ENCODE data around the gene ANKRD35.
"Not testable (repeated sequence)": the region's sequence is repeated elsewhere in the genome, so short reads cannot be mapped to it uniquely, and the experiment has no call there.

ANKRD35 gene, protein sequence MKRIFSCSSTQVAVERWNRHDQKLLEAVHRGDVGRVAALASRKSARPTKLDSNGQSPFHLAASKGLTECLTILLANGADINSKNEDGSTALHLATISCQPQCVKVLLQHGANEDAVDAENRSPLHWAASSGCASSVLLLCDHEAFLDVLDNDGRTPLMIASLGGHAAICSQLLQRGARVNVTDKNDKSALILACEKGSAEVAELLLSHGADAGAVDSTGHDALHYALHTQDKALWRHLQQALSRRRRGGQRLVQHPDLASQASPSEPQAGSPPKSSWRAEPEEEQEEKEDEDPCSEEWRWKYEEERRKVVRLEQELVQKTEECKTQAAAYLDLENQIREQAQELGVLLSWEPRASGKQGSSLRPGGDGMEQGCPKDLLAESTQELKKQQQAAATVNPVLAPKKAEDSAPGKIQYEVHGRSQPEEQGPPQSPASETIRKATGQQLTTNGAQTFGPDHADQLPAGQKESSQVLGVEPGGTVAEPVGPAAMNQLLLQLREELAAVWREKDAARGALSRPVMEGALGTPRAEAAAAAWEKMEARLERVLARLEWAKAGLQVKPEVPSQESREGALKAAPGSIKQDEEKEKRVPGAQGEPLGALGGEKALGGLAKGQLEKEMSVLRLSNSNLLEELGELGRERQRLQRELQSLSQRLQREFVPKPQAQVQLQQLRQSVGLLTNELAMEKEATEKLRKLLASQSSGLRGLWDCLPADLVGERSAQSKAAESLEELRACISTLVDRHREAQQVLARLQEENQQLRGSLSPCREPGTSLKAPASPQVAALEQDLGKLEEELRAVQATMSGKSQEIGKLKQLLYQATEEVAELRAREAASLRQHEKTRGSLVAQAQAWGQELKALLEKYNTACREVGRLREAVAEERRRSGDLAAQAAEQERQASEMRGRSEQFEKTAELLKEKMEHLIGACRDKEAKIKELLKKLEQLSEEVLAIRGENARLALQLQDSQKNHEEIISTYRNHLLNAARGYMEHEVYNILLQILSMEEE

DNA sequence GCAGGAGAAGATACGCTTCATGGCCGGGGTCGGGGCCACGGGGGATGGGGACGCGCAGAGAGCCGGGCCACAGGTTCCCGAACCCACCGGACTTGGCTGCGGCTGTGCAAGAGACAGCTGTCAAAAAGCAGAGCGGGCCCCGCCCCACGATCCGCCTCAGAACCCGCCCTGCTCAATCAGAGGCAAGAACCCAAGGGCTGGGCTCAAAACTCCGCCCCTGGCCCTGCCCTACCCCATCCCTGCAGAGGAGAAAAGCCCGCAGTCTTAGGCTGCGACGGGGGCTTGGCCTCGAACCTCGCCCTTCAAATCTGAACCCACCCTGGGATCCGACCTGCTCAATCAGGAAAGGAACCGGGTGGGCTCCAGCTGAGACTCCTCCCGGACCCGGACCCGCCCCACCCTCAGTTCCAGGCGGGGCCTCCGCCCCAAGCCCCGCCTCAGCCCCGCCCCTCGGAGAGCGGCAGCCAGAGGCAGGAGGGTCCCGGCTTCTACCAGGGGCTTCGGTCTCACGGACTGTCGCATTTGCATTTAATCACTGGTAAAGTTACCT is at the start of gene ANKRD35:
TSS of gene ANKRD35 (minus strand) at position 129 of the 550 bp plus-strand sequence. CDS start at position 21, 108 bp downstream.
- DNase-seq, result peak; percentile 74

DNA sequence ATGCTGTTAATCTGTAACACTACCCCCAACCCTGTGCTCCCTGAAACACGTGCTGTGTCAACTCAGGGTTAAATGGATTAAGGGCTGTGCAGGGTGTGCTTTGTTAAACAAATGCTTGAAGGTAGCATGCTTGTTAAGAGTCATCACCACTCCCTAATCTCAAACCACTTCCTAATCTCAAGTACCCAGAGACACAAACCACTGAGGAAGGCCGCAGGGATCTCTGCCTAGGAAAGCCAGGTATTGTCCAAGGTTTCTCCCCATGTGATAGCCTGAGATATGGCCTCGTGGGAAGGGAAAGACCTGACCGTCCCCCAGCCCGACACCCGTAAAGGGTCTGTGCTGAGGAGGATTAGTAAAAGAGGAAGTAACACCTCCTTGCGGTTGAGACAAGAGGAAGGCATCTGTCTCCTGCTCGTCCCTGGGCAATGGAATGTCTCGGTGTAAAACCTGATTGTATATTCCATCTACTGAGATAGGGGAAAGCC is 46.9 kb upstream of the ANKRD35 start:
- not testable (repeated sequence) for DNase-seq

DNA sequence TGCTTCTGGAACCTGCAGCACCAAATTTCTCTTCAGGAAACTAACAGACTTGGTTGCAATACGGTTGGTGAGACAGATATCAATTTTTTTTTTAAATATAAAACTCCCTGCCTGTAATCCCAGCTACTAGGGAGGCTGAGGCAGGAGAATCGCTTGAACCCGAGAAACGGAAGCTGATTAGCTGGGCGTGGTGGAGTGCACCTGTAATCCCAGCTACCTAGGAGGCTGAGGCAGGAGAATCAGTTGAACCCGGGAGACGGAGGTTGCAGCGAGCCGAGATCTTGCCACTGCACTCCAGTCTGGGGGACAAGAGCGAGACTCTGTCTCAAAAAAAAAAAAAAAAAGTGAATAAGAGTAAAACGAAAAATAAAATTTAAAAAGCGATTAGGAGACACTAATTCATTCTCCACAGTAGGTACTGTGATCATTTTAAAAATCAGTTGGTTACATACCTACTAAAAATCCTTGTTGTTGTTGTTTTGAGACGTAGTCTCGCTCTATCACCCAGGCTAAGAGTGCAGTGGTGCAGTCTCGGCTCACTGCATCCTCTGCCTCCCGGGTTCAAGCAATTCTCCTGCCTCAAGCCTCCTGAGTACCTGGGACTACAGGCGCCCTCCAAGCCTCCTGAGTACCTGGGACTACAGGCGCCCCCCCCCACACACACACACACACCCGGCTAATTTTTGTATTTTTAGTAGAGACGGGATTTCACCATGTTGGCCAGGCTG is 42.4 kb upstream of the ANKRD35 start:
- no peak for DNase-seq

DNA sequence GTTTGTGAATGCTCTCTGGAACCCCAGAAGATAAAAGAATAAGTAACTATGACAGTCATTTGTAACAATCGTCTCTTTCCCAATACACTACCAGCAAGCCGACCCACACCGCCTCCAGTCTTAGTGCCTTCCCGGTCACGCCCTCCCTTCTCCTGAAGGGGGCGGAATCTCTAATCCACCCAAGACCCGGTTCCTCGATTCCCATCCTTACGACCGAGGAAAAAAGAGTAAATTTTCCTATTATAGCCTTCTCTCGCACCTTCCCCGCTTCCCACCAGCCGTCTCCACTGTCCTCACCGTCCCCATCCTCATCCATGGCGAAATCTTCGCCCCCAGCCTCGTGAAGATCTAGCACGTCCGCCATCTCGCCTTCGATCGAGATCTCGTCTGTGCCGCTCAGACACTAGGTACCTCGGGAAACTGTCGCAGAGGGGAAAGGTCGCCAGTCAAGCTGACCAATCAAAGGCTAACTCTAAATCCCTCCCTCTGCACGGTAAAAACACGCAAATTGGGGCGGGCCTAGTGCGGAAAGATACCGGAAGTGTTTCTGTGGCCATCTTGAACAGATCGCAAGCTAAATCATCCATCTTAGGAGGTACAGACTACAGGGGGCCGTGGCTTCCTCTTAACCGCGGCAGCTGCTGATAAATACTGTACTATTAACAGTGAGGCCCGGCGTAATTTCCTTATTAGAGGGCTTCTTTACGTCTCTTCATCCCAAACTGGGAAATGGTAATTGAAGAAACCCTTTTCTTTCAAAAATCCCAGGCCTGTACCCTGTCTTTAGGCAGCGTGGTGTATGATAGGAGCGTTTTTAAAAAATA is 41.6 kb upstream of the ANKRD35 start, which contains the start of gene RBM8A:
TSS of gene RBM8A (minus strand) at position 422 of the 824 bp plus-strand sequence. CDS start at position 364, 58 bp downstream.
- DNase-seq, result peak; percentile 90

DNA sequence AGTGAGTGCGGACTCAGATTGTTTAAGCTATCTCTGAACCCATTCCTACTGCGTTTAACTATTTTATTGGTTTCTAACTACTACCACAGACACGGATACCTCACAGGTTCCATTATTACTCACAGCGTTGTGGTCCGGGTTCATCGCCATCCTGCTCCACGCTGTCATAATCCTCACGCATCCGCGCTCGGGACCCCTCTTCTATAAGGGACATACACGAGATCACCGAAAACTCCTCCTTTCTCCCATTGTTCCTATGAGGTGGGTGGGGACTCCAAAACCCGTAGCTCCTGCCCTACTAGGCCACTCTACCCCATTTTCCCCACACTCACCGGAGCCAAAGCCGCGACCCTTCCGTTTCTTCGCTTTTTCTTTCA is 41.0 kb upstream of the ANKRD35 start:
- DNase-seq, result peak; percentile 20

DNA sequence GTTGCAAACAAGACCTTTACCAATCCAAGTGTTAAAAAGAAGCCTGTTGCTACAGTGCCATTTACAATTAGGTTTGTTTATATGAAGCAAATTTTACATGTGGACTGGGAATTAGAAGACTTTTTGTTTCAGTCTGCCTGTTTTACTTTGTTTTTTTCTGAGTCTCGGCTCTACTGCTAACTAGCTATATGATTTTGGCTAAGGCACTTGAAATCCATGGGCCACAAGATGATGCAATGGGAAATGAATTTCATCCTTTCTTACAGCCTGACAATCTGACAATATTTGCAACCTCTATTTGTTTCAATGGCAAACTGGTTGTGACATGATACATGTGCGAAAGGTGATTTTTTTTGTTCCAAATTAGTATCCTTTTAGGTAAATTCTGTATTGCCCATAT is 36.6 kb upstream of the ANKRD35 start:
- DNase-seq, result no peak

DNA sequence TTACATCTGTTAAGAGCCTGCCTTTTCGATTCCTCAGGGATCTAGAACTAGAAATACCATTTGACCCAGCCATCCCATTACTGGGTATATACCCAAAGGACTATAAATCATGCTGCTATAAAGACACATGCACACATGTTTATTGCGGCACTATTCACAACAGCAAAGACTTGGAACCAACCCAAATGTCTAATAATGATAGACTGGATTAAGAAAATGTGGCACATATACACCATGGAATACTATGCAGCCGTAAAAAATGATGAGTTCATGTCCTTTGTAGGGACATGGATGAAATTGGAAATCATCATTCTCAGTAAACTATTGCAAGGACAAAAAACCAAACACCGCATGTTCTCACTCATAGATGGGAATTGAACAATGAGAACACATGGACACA is 34.6 kb upstream of the ANKRD35 start:
- not testable (repeated sequence) for DNase-seq

DNA sequence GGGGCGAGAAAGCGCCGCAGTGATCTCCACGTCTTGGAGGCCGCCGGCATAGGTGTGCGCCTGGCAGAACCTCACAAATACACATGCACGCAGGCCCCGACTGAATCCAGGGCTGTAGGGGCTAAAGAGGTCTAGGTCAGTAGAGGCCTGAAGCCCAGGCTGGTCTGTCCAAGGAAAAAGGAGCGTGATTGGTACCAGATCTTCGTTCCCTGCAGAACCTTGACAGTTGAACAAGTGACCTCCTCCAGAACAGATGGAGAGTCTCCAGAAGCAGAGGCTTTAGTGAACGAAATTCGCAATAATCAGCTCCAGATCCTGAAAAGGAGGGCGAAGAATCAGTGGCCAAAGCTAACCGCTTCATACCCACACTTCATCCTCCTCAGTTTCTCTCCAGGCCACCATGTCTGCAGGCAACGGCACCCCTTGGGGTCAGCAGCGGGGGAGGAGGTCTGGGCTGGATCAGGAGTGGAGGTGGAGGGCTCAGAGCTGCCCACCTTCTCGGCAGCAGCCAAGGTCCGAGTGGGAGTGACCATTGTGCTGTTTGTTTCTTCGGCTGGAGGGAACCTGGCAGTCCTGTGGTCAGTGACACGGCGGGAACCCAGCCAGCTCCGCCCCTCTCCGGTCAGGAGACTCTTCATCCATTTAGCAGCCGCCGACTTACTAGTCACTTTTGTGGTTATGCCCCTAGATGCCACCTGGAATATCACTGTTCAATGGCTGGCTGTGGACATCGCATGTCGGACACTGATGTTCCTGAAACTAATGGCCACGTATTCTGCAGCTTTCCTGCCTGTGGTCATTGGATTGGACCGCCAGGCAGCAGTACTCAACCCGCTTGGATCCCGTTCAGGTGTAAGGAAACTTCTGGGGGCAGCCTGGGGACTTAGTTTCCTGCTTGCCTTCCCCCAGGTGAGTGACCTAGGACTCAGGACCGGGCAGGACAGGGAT is 33.6 kb upstream of the ANKRD35 start:
- no peak for DNase-seq

DNA sequence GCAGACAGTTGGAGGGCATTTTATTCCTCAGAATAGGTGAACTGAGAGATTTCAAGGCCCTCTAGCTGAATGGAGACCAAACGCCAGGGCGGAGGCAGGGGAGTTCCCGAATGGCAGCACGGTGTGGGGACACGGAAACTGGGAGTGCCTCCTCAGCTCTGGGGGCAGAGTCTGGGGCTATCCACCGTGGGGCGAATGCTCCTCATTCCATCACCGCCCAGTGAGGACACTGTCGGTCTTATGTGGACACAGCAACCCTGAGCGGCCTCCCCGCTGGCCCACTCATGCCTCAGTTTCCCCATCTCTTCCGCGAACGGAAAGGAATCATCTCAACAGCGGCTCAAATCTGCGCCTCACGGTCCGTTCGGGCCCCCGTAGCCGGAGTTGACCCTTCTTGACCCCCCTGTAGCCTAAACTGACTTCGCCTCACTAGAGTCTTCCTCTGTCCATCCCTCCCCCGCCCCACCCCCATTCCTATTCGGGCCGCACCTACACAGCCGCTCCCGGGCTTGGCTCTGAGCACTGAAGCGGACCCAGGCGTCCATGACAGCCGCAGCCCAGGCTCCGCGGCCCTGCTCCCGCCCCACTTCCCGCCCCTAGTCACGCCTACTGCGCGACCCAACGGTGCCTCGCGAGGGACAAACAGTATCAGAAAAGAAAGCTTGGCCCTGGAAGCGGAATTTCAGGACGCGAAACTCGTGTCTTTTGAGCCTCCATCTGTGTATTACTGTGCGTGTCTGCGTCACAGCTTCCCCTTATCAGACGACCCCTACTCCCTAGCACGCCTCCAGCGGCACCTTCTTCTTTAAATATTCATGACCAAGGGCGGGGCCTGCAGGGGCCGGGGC is 32.7 kb upstream of the ANKRD35 start, which contains the start of gene PEX11B:
TSS of gene PEX11B (minus strand) at position 574 of the 848 bp plus-strand sequence. CDS start at position 545, 29 bp downstream.
- DNase-seq, result peak; percentile 87

DNA sequence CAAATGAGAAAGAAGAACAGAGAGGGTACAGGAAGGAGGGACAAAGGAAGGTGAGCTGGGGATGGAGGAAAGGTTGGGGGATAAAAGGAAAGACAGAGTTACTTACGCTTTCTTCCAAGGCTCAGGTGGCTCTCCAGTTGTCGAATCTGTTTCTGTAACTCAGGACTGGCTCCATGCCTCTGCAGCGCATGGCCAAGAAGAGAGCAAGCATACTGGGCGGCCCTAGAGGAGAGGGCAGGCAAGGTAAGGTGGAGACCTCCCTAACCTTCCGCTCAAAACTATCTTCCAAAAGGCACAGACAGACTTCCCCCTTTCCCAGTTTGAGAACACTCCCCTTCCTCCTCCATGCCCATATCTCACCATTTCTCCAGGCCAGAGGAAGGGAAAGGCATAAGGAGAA is 31.9 kb upstream of the ANKRD35 start:
- no peak for DNase-seq

DNA sequence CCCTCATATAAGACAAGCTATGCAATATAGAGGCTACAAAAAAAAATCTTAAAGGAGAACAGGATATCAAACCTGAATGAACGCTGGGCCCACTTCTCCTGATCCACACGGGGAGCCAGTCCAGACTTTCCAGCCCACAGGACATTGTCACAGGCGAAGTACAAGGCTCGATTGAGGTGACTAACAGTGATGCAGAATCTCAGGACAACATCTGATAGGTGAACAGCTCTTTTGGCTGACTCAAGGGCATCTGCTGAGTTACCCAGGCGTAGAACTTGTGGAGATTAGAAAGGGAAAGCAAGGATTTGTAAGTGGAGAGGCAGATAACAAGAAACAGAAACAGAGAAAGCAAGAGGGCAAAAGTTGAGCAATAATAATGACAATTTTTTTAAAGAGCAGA is 31.1 kb upstream of the ANKRD35 start:
- DNase-seq, result no peak

DNA sequence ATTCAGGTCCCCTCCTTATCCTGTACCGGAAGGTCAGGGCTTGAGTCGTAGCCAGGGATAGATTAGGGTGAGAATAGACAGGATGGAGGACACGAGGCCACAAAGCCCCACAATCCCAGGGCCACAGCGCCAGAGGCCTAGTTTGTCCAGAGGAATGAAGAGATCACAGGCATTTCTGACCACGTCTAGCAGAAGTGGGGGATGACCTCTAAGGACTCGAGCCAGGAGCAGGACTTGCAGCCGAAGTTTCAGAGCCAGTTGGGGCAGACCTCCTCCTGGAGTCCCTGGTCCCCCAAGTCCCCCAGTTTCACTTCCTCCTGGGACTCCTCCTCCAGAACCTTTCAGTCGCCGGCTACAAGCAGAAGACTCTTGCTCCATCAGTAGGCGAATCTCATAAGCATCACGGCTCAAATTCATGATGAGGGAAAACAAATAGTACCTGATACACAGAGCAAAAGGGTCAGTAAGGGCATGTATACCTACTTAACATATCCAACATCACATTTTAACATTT is 26.5 kb upstream of the ANKRD35 start:
- no peak for DNase-seq

DNA sequence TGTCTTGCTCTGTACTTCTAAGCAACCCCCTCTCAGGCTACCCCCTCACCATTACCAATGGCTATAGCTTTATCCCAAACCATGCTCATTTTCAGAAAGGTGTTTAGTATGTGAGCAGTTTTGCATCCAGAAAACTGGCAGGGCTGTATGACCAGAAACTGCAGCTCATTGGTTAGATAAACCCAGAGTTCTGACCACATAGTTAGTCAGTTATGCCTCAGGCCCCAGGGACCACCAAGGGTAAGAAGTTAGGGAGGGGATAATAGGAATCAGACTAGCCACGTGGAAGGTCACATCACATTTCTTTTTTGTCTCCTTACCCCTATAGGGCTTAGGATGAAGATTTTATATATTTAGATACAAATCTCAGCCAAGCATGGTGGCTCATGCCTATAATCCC is 23.0 kb upstream of the ANKRD35 start:
- DNase-seq, result no peak

DNA sequence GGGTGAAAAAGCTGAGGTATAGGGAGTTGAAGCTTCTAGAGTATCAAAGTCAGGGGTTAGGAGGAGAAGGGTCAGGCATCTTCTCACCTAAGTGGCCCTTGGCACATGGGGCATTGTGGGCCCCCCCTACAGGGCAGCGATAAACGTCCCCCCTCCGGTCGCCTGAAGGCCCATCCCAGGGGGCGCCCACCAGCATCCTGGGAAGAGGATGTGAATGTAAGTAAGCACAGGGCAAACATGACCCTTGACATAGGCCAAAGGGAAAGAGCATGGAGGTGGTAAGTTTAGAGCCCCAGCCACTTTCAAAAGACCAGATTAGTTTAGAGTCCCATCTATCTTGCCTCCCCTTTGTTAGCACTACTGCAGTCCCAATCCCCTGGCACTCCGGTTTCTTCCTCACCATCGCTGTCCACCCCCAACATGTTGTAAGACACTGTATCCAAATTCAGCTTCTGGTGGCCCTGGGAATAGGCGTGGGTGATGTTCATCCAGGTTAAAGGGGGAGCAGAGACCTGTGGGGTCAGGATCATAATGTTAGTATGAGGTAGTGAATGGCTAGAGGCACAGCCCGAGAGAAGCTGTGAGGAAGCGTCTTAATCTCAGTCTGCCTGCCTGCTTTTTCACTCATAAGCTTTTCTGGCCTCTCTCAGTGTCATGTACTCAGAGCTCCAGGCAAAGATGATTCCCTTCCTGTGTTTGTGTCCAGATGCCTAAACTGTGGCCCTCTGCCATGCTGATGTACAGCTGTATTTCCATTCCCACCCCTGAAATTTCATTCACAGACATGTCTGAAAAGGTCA is 21.5 kb upstream of the ANKRD35 start:
- no peak for DNase-seq

DNA sequence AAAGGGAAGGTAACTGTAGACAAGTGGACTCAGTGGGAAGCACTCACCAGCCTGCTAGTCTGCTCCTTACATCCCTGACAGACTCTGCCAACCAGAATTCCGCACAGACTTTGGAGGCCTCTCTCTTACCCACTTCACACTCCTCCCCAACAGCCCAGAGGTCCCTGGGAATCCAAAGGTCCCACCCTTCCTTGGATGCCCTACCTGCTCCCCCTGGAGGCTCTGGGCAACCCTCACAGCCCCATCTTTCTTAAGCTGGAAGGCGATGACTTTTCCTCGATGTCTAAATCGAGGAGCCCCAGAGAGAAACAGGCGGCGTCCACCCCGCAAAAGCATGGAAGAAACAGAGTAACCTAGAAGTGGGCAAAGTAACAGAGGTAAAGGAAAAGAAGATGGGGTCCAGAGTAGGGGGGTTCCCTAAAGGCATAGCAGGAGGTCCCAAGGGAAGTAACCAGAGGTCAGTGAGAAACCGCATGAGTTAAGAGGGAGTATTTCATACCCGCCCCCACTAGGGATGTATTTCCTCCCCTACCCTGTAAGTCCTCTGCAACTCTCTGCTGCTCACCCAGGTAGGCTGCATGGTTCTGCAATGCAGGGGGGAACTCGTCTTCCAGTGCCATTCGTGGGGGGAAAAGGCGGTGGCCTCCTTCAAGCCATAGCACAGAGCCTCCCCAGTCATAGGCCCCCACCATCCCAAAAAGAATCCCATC is 15.8 kb upstream of the ANKRD35 start:
- DNase-seq, result no peak

DNA sequence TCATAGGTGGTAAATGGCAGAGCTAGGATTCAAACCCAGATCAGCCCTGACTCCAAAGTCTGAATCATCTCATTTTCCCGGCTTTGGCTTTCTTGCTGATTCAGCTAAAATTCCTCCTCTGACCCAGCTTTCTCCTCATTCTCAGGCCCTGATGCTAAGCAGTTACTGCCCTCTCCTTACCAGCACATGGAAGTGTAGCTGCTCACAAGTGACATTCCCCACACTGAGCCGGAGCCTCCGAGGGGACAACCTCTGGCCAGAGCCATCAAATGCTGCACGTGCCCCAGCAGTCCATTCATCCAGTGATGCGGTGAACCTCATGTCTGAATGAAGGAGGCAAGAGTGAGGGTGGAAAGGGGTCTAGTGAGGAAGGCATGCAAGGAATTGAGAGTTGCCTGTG is 13.1 kb upstream of the ANKRD35 start:
- DNase-seq, result no peak

DNA sequence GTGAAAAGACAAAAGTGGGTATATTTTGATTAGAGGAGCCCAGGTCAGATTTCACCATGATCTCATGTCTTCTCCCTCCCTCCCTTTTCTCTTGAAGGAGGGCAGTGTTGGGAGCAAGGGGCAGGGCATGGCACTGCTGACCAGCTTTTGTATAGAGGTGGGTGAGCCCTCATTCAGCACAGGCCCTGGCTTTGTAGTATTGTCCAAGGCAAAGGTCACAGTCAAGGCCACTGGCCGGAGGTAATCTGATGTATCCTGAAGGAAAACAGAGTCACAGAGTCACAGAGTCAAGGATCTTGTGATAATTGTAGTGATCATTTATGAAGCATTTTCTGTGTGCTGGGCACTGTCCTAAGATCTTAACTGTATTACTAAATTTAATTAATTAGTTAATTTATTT is 12.3 kb upstream of the ANKRD35 start:
- DNase-seq, result no peak

Data from activated CD4-positive, alpha-beta T cell treated with anti-CD3 and anti-CD28 coated beads for 1 hour (primary cell).